ACC112 (cell line): ENCODE data around the gene CWF19L1.
"Not testable (repeated sequence)": the region's sequence is repeated elsewhere in the genome, so short reads cannot be mapped to it uniquely, and the experiment has no call there.

Experiments used
- H2AFZ ChIP-seq: fragments of 200-600 bp; sonication (generic); one replicate; pipeline ENCODE4 v1.6.0; 2017; ENCODE audit warnings: antibody characterized with exemption, low read length; ENCODE audit not compliant: unreplicated experiment
- H3K27ac ChIP-seq: fragments of 200-600 bp; sonication (generic); 2 replicates; pipeline ENCODE4 v1.5.1; 2014; ENCODE audit warnings: low read depth, mild to moderate bottlenecking, antibody characterized with exemption, low read length, moderate library complexity
- H3K27me3 ChIP-seq: fragments of 200-600 bp; sonication (generic); 2 replicates; pipeline ENCODE4 v1.6.1; 2014; ENCODE audit warnings: mild to moderate bottlenecking, antibody characterized with exemption, low read length, moderate library complexity, mixed read lengths; ENCODE audit not compliant: insufficient read depth
- H3K36me3 ChIP-seq: fragments of 200-600 bp; sonication (generic); 2 replicates; pipeline ENCODE4 v1.6.1; 2016; ENCODE audit warnings: mild to moderate bottlenecking, antibody characterized with exemption, low read length, moderate library complexity, mixed read lengths; ENCODE audit not compliant: insufficient read depth
- H3K4me1 ChIP-seq: fragments of 200-600 bp; sonication (generic); one replicate; pipeline ENCODE4 v1.6.1; 2016; ENCODE audit warnings: low read length, mixed read lengths; ENCODE audit not compliant: insufficient read depth, unreplicated experiment, control insufficient read depth
- H3K4me3 ChIP-seq: fragments of 200-600 bp; sonication (generic); 2 replicates; pipeline ENCODE4 v1.5.1; 2014; ENCODE audit warnings: mild to moderate bottlenecking, low read depth, low read length
- H3K79me2 ChIP-seq: fragments of 200-600 bp; sonication (generic); one replicate; pipeline ENCODE4 v1.6.0; 2016; ENCODE audit warnings: low read length; ENCODE audit not compliant: control insufficient read depth, unreplicated experiment, insufficient read depth

The CWF19L1 gene

GRCh38 chr10:100291356-100291755, 23.9 kb upstream of the CWF19L1 start:
- H3K27ac ChIP-seq, result no peak overlapping the region
- H3K27me3 ChIP-seq, result peaks cover 14% of the 10 kb centered on the region
- no peak overlapping the region for H3K4me3 ChIP-seq
- H2AFZ ChIP-seq, result no peak overlapping the region
- peaks cover 10% of the 10 kb centered on the region for H3K4me1 ChIP-seq
- no peaks in the 10 kb centered on the region for H3K36me3 ChIP-seq
- no peaks in the 10 kb centered on the region for H3K79me2 ChIP-seq

GRCh38 chr10:100289641-100290040, 22.2 kb upstream of the CWF19L1 start:
- Histone ChIP-seq H3K27ac (no peak overlapping the region), H3K79me2 (peaks cover 13% of the 10 kb centered on the region), H2AFZ (no peak overlapping the region), H3K4me3 (no peak overlapping the region), H3K36me3 (no peaks in the 10 kb centered on the region), H3K4me1 (peaks cover 17% of the 10 kb centered on the region), H3K27me3 (0 out of 2 replicates have a peak, but pooled peaks cover 4% of the 10 kb centered on the region)

GRCh38 chr10:100288196-100288595, 20.8 kb upstream of the CWF19L1 start:
- Histone ChIP-seq H3K79me2 (peaks cover 27% of the 10 kb centered on the region), H3K27me3 (no peaks in the 10 kb centered on the region), H2AFZ (no peak overlapping the region), H3K4me1 (peaks cover 17% of the 10 kb centered on the region), H3K36me3 (0 out of 2 replicates have a peak, but pooled peaks cover 4% of the 10 kb centered on the region), H3K27ac (no peak overlapping the region), H3K4me3 (no peak overlapping the region)

GRCh38 chr10:100287756-100288155, 20.3 kb upstream of the CWF19L1 start:
- H2AFZ ChIP-seq, result no peak overlapping the region

GRCh38 chr10:100286051-100287033, 18.9 kb upstream of the CWF19L1 start, which contains the start of gene BLOC1S2:
Gene BLOC1S2 (minus strand): TSS chr10:100286680. CDS start chr10:100286659, 21 bp downstream.
- Histone ChIP-seq H3K36me3 (0 out of 2 replicates have a peak, but pooled peaks cover 4% of the 10 kb centered on the region), H2AFZ (peak within 1 kb of the TSS; percentile 94), H3K27ac (peak within 1 kb of the TSS; percentile 81), H3K27me3 (no peaks in the 10 kb centered on the region), H3K79me2 (peaks cover 42% of the 10 kb centered on the region), H3K4me3 (peak within 1 kb of the TSS; percentile 94), H3K4me1 (peaks cover 12% of the 10 kb centered on the region)

More at GRCh38 chr10:100287756-100288155, 20.3 kb upstream of the CWF19L1 start:
- H3K27me3 ChIP-seq, result no peaks in the 10 kb centered on the region
- H3K4me3 ChIP-seq, result no peak overlapping the region
- no peak overlapping the region for H3K27ac ChIP-seq
- H3K79me2 ChIP-seq, result peaks cover 31% of the 10 kb centered on the region
- peaks cover 16% of the 10 kb centered on the region for H3K4me1 ChIP-seq
- H3K36me3 ChIP-seq, result 0 out of 2 replicates have a peak, but pooled peaks cover 4% of the 10 kb centered on the region

- H3K27me3 ChIP-seq, H3K36me3 ChIP-seq: not testable (repeated sequence)
- peak overlapping the region; percentile 12 for H2AFZ ChIP-seq
- peaks cover 46% of the 10 kb centered on the region for H3K79me2 ChIP-seq
- peaks cover 12% of the 10 kb centered on the region for H3K4me1 ChIP-seq
- H3K27ac ChIP-seq, result peak overlapping the region; percentile 81
- H3K4me3 ChIP-seq, result peak overlapping the region; percentile 94
These were observed 17.9 kb upstream of the CWF19L1 start for GRCh38 chr10:100285326-100285725.

- Histone ChIP-seq H2AFZ (no peak overlapping the region), H3K4me1 (peaks cover 12% of the 10 kb centered on the region), H3K79me2 (peaks cover 46% of the 10 kb centered on the region), H3K36me3 (peaks cover 15% of the 10 kb centered on the region; the same call in 1 of the 2 replicates), H3K27ac (no peak overlapping the region), H3K27me3 (no peaks in the 10 kb centered on the region), H3K4me3 (no peak overlapping the region)
These were observed 15.5 kb upstream of the CWF19L1 start for GRCh38 chr10:100282907-100283306.

GRCh38 chr10:100276971-100277370, 9.5 kb upstream of the CWF19L1 start:
- not testable (repeated sequence) for H2AFZ ChIP-seq, H3K27me3 ChIP-seq, H3K27ac ChIP-seq, H3K4me1 ChIP-seq, H3K79me2 ChIP-seq, H3K4me3 ChIP-seq
- peaks cover 32% of the 10 kb centered on the region for H3K36me3 ChIP-seq

GRCh38 chr10:100265821-100266485, 1.5 kb downstream of the CWF19L1 start:
- Histone ChIP-seq H3K79me2 (peaks cover 29% of the 10 kb centered on the region), H2AFZ (no peak overlapping the region), H3K27me3 (no peaks in the 10 kb centered on the region), H3K36me3 (no peaks in the 10 kb centered on the region), H3K4me3 (peak overlapping the region; percentile 93), H3K27ac (no peak overlapping the region), H3K4me1 (peaks cover 6% of the 10 kb centered on the region)

- H3K4me1 ChIP-seq, result no peaks in the 10 kb centered on the region
- H3K4me3 ChIP-seq, result no peak overlapping the region
- H2AFZ ChIP-seq, result no peak overlapping the region
- H3K79me2 ChIP-seq, result peaks cover 3% of the 10 kb centered on the region
- no peaks in the 10 kb centered on the region for H3K27me3 ChIP-seq
- peaks cover 10% of the 10 kb centered on the region for H3K36me3 ChIP-seq
- H3K27ac ChIP-seq, result no peak overlapping the region
These were observed 13.2 kb downstream of the CWF19L1 start for GRCh38 chr10:100254191-100254590.
